ENCODE data around the gene ENOX1.

ENOX1 gene

GRCh38 chr13:43596924-43597598 lies 189.7 kb downstream of the ENOX1 start:
- Mint-ChIP-seq H3K27me3 (ENCODE audit: low read depth) (no peaks in the 10 kb centered on the region), H3K4me1 (ENCODE audit: low read depth) (peaks cover 5% of the 10 kb centered on the region), H3K27ac (no peak overlapping the region), H3K9me3 (no peaks in the 10 kb centered on the region), H3K36me3 (ENCODE audit: low read depth) (no peaks in the 10 kb centered on the region), H3K4me3 (no peak overlapping the region)

- Mint-ChIP-seq H3K27me3 (ENCODE audit: low read depth) (peaks cover 5% of the 10 kb centered on the region), H3K4me3 (no peak overlapping the region), H3K36me3 (ENCODE audit: low read depth) (no peaks in the 10 kb centered on the region), H3K4me1 (ENCODE audit: low read depth) (peaks cover 5% of the 10 kb centered on the region), H3K9me3 (no peaks in the 10 kb centered on the region), H3K27ac (no peak overlapping the region)
These were observed 190.8 kb downstream of the ENOX1 start for GRCh38 chr13:43596006-43596405.

DNA sequence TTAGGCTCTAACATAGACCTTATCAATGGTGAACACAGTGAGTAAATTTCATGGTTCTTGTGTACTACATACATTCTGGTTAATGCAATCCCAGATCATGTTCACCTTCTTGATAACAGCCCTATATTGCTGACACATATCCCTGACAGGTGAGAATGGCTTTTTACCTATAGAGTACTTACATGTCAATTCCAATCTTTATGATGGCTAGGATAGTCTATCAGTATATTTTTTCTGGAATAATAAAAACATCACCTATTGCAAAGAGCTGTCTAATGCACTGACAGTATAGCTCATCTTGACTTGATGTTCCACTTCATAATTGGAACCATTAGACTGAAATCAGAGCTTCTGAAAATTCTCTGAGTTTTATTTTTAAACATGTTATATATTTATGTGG lies 199.4 kb downstream of the ENOX1 start:
- H3K27ac Mint-ChIP-seq: no peak overlapping the region
- no peaks in the 10 kb centered on the region for H3K9me3 Mint-ChIP-seq
- H3K27me3 Mint-ChIP-seq (ENCODE audit: low read depth): peaks cover 19% of the 10 kb centered on the region
- no peaks in the 10 kb centered on the region for H3K36me3 Mint-ChIP-seq (ENCODE audit: low read depth)
- H3K4me3 Mint-ChIP-seq: no peak overlapping the region
- H3K4me1 Mint-ChIP-seq (ENCODE audit: low read depth): peaks cover 6% of the 10 kb centered on the region

- peaks cover 14% of the 10 kb centered on the region for H3K27me3 Mint-ChIP-seq (ENCODE audit: low read depth)
- H3K36me3 Mint-ChIP-seq (ENCODE audit: low read depth): no peaks in the 10 kb centered on the region
- H3K4me1 Mint-ChIP-seq (ENCODE audit: low read depth): peaks cover 6% of the 10 kb centered on the region
- H3K27ac Mint-ChIP-seq: no peak overlapping the region
- no peaks in the 10 kb centered on the region for H3K9me3 Mint-ChIP-seq
- H3K4me3 Mint-ChIP-seq: no peak overlapping the region
These were observed 202.0 kb downstream of the ENOX1 start for GRCh38 chr13:43584751-43585150.

DNA sequence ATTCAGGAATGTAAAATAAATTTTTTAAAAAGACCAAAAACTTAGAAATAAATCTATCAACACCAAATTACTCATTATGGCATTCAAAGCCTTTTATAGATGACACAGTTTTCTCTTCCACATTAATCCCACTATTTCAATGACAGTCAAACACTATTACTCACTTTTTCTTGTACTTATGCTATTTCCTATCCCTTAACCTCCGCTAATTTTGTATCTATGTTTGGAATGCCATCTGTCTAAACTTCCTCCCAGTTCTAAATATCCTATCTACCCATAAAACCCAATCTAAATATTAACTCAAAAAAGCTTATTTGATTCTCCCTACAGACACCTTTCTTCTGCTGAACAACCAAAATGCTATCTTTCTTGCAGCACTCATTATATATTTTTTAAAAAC lies 203.5 kb downstream of the ENOX1 start:
- Mint-ChIP-seq H3K4me3 (no peak overlapping the region), H3K9me3 (no peaks in the 10 kb centered on the region), H3K36me3 (ENCODE audit: low read depth) (no peaks in the 10 kb centered on the region), H3K27me3 (ENCODE audit: low read depth) (peaks cover 14% of the 10 kb centered on the region), H3K4me1 (ENCODE audit: low read depth) (peaks cover 6% of the 10 kb centered on the region), H3K27ac (no peak overlapping the region)

GRCh38 chr13:43580280-43580679 lies 206.5 kb downstream of the ENOX1 start:
- no peak overlapping the region for H3K4me3 Mint-ChIP-seq
- no peak overlapping the region for H3K27ac Mint-ChIP-seq
- no peaks in the 10 kb centered on the region for H3K36me3 Mint-ChIP-seq (ENCODE audit: low read depth)
- H3K27me3 Mint-ChIP-seq (ENCODE audit: low read depth): peaks cover 15% of the 10 kb centered on the region
- H3K9me3 Mint-ChIP-seq: peaks cover 4% of the 10 kb centered on the region
- no peaks in the 10 kb centered on the region for H3K4me1 Mint-ChIP-seq (ENCODE audit: low read depth)

DNA sequence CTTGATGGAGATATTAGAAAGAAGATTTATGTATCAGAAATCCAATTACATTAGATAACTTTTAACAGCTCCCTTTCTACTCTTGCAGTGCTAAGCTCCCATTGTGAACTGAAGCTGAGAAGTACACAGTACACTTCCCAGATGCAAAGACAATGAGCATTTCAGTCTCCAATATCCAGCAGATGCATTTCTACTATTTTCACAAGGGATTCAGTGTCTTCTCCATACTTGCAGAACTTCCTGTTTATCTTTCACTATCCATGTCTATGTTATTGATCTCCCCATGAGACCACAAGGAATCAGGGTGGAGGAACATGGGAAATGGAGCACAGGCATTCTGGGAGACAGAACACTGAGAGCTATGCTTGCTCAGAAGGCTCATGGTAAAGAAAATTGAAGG lies 207.5 kb downstream of the ENOX1 start:
- Mint-ChIP-seq H3K9me3 (peaks cover 4% of the 10 kb centered on the region), H3K27ac (no peak overlapping the region), H3K27me3 (ENCODE audit: low read depth) (peaks cover 15% of the 10 kb centered on the region), H3K4me1 (ENCODE audit: low read depth) (no peaks in the 10 kb centered on the region), H3K4me3 (no peak overlapping the region), H3K36me3 (ENCODE audit: low read depth) (no peaks in the 10 kb centered on the region)

DNA sequence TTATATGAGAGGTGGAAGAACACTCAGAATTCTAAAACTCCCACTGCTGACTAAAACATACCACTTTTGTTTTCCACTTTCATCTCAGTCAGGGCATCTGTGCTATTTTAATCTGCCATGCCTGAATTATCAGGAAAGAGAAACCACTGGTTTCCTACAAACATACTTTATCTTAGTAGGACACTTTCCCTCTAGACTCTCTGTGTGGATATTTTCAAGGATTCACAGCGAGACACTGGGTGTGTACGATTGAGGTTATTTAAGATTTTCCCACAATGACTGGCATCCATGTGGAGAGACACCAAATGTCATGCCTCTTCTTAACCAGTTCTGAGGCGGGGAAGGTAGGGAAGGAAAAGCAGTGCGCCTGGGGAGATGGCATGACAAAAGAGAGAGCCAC lies 212.2 kb downstream of the ENOX1 start:
- Mint-ChIP-seq H3K36me3 (ENCODE audit: low read depth) (no peaks in the 10 kb centered on the region), H3K4me1 (ENCODE audit: low read depth) (peaks cover 4% of the 10 kb centered on the region), H3K27ac (no peak overlapping the region), H3K27me3 (ENCODE audit: low read depth) (peaks cover 19% of the 10 kb centered on the region), H3K9me3 (peaks cover 4% of the 10 kb centered on the region), H3K4me3 (no peak overlapping the region)

DNA sequence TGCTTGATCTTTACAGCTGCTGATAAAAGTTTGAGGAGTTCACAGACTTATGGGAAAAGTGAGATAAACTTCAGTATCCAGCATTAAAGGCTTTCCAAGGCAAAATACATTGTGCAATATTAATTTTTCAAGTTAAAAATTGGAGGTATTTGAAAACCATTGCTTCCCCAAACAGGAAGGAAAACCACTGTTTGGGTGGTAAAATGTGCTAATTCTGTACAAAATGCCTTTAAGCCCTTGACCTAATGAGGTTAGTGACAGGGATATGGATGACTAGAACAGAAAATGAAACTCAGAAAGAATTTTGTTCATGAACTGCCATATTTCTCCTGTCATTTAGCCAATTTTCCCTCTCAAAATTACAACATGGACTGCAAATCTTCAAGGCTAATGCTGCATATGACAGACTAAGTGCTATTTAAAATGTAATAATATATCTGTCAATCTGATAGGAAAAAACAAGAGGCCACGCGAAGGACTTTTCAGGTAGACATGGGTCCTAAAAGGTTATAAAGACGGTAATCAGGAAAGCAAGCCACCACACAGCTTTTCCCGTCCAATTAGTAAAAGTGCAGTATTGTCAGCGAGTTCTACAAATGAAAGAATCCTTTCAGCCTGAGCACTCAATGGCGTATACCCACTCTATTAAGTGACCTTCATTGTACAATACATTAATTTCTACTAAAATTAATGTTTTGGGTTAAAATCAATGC lies 212.8 kb downstream of the ENOX1 start:
- Mint-ChIP-seq H3K4me3 (no peak overlapping the region), H3K27me3 (ENCODE audit: low read depth) (peaks cover 19% of the 10 kb centered on the region), H3K36me3 (ENCODE audit: low read depth) (no peaks in the 10 kb centered on the region), H3K4me1 (ENCODE audit: low read depth) (peaks cover 4% of the 10 kb centered on the region), H3K27ac (no peak overlapping the region), H3K9me3 (peaks cover 4% of the 10 kb centered on the region)

DNA sequence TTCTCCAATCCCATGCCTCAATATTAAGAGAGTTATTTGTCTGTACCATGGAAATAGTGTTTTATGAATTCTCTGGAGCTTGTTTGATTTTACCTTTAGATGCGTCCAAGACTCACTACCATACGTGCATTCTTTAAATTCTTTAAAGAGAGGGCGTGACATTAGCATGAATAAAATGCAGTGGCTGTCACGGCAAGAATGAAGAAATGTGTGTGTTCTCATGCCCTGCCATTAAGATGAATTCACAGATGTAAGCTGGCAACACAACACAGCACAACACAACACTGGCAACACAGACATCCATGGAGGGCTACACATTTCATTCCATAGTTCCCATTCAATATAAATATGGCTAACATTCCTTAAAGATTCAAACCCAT lies 213.4 kb downstream of the ENOX1 start:
- Mint-ChIP-seq H3K27me3 (ENCODE audit: low read depth) (peaks cover 19% of the 10 kb centered on the region), H3K4me3 (no peak overlapping the region), H3K9me3 (peaks cover 4% of the 10 kb centered on the region), H3K27ac (no peak overlapping the region), H3K4me1 (ENCODE audit: low read depth) (peaks cover 4% of the 10 kb centered on the region), H3K36me3 (ENCODE audit: low read depth) (no peaks in the 10 kb centered on the region)

DNA sequence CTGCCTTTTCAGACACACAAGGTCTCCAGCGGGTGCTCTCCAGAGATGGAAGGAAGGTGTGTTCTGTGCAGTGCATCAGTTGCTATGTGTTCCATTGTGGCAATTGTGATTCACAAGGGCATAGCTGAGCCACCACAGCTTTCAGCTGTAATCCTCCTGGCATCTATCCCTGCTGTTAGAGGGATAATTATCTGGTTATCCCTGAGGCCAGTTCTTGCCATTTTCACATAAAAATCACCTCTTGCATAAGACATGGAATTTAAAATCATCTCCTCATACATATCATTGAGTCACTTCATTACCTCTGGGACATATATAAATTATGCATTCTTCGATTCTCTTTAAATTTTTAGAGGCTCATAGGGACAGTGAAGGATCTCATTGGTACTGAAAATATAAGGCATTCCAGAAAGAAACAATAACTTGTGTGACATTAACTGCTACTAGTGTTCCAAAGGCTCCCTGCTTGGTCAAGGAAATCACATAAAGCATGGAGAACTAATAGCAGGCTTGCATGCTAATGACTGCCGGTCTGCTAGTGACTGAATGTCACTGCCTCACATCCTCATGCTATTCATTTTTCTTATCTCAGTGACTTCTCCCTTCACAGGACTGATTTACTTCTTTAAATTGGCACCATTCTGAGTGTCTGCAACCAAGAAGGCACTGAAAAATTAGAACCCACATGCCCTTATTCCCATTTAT lies 214.0 kb downstream of the ENOX1 start:
- H3K9me3 Mint-ChIP-seq: peaks cover 4% of the 10 kb centered on the region
- H3K4me1 Mint-ChIP-seq (ENCODE audit: low read depth): peaks cover 4% of the 10 kb centered on the region
- no peaks in the 10 kb centered on the region for H3K36me3 Mint-ChIP-seq (ENCODE audit: low read depth)
- H3K27ac Mint-ChIP-seq: no peak overlapping the region
- no peak overlapping the region for H3K4me3 Mint-ChIP-seq
- H3K27me3 Mint-ChIP-seq (ENCODE audit: low read depth): peaks cover 20% of the 10 kb centered on the region

GRCh38 chr13:43569658-43570057 lies 217.1 kb downstream of the ENOX1 start:
- Mint-ChIP-seq H3K4me3 (no peak overlapping the region), H3K9me3 (no peaks in the 10 kb centered on the region), H3K4me1 (ENCODE audit: low read depth) (peaks cover 4% of the 10 kb centered on the region), H3K36me3 (ENCODE audit: low read depth) (no peaks in the 10 kb centered on the region), H3K27ac (no peak overlapping the region), H3K27me3 (ENCODE audit: low read depth) (peaks cover 14% of the 10 kb centered on the region)

DNA sequence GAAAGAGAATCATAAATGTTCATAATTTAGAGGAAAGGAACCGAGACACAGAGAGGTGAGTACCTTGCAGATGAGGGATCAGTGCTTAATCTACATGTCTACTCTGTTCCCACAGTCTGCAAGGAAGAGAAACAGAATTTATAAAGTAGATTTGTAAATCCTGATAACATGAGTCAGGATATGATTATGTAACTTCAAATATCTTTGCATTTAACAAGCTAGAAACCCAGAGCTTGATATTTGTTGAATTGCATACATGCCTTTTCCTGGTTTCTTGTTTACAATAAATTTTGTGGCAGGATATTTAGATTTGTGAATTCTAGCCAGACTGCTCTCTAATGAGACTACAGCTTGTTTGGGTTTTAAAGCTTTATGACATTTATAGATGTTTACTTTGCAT lies 219.2 kb downstream of the ENOX1 start:
- Mint-ChIP-seq H3K9me3 (no peaks in the 10 kb centered on the region), H3K27ac (no peak overlapping the region), H3K4me1 (ENCODE audit: low read depth) (no peaks in the 10 kb centered on the region), H3K27me3 (ENCODE audit: low read depth) (peaks cover 21% of the 10 kb centered on the region), H3K36me3 (ENCODE audit: low read depth) (no peaks in the 10 kb centered on the region), H3K4me3 (no peak overlapping the region)

- Mint-ChIP-seq H3K4me3 (no peak overlapping the region), H3K4me1 (ENCODE audit: low read depth) (no peaks in the 10 kb centered on the region), H3K36me3 (ENCODE audit: low read depth) (no peaks in the 10 kb centered on the region), H3K27ac (no peak overlapping the region), H3K27me3 (ENCODE audit: low read depth) (peaks cover 19% of the 10 kb centered on the region), H3K9me3 (no peaks in the 10 kb centered on the region)
These were observed 221.8 kb downstream of the ENOX1 start for GRCh38 chr13:43564952-43565351.

DNA sequence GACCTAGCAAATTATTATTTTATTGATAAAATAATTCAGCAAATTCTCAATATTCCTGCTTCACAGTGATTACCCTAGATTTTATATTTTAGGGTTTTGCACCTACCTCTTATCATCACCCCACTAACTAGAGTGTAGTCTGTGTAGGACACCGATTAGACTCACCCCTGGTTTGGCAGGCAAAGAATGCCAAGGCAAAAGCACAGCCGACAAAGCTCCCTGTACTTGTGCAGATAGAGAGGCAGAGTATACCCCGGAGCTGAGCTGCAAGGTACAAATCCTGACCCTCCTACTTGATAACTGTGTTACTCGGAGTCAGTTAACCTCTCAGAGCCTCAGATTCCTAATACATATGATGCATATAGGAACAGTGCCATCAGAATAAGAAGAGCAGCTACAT lies 225.7 kb downstream of the ENOX1 start:
- H3K36me3 Mint-ChIP-seq (ENCODE audit: low read depth): no peaks in the 10 kb centered on the region
- no peak overlapping the region for H3K4me3 Mint-ChIP-seq
- H3K4me1 Mint-ChIP-seq (ENCODE audit: low read depth): no peaks in the 10 kb centered on the region
- H3K27ac Mint-ChIP-seq: no peak overlapping the region
- no peaks in the 10 kb centered on the region for H3K9me3 Mint-ChIP-seq
- peaks cover 13% of the 10 kb centered on the region for H3K27me3 Mint-ChIP-seq (ENCODE audit: low read depth)
